Measurements from ENCODE around the gene SMAP1.

Gene SMAP1

GRCh38 chr6:70903665-70904452 is 236.2 kb downstream of the SMAP1 start:
- H3K27ac ChIP-seq (ENCODE audit: low read depth, low read length): no peak overlapping the region
- no peaks in the 10 kb centered on the region for H3K9me3 ChIP-seq (ENCODE audit: control insufficient read depth, insufficient read depth, low read depth, low read length)
- no peaks in the 10 kb centered on the region for H3K36me3 ChIP-seq (ENCODE audit: control insufficient read depth, insufficient read depth, low read length)
- H3K4me1 ChIP-seq (ENCODE audit: control insufficient read depth, insufficient read depth, low read length): no peaks in the 10 kb centered on the region
- no peak overlapping the region for H3K4me3 ChIP-seq (ENCODE audit: low read depth, low read length)
- H3K27me3 ChIP-seq (ENCODE audit: control insufficient read depth, insufficient read depth, low read length): no peaks in the 10 kb centered on the region
- no peak overlapping the region for H3K9ac ChIP-seq (ENCODE audit: low read length)

GRCh38 chr6:70905742-70906141 is 238.1 kb downstream of the SMAP1 start:
- Histone ChIP-seq H3K27ac (ENCODE audit: low read depth, low read length) (no peak overlapping the region), H3K36me3 (ENCODE audit: control insufficient read depth, insufficient read depth, low read length) (no peaks in the 10 kb centered on the region), H3K9ac (ENCODE audit: low read length) (no peak overlapping the region), H3K9me3 (ENCODE audit: control insufficient read depth, insufficient read depth, low read depth, low read length) (no peaks in the 10 kb centered on the region), H3K4me3 (ENCODE audit: low read depth, low read length) (no peak overlapping the region), H3K4me1 (ENCODE audit: control insufficient read depth, insufficient read depth, low read length) (no peaks in the 10 kb centered on the region), H3K27me3 (ENCODE audit: control insufficient read depth, insufficient read depth, low read length) (no peaks in the 10 kb centered on the region)

Data from HUES6 (cell line).